ENCODE measurements around the gene PRORP.
"Not testable (repeated sequence)": the region's sequence is repeated elsewhere in the genome, so short reads cannot be mapped to it uniquely, and the experiment has no call there.

Gene PRORP

DNA sequence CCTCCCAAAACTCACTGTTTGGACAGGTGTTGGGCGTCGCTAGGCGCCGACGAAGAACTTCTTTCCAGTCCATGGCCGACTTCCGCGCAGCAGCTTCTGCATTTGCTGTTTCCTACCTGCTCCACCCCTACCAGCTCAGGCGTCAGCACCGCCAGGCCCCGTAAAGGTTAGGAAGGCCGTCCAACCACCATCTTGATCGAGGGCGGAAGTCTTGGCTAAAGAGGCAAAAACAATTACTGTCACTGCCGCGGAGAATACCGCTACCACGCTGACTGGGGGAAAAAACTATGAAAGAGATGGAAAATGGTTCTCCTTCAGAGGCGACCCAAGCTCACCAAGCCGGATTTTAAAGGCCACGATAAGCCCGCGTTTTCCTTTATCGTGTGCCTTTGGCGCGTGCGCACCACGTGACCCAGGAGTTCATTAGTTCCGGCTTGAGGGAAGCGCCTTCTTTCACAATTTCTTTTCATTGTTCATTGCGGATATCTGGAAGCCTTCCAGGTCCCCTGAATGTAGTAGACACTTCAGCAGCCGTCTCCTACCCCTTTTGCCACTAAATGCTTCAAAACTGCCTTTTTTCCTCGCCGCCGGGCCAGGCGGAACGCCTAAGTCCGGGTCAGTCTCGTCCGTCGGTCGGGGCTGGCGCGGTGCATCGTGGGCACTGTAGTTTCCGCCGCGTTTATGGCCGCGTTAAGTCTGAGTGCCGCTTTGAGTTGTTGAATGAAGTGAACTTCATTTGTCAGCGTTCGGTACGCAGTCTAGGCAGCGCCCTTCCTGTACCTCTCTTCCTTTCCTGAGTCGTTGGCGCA is at the start of gene PRORP, which contains the start of gene PPP2R3C:
Gene PRORP, plus strand, starts transcription at position 666 of the 809 bp plus-strand sequence. CDS start 694 bp downstream, outside the sequence.
Gene PPP2R3C, minus strand, starts transcription at position 104 of the 809 bp plus-strand sequence. Its CDS starts 31 bp downstream, at position 73.
- peak; percentile 91 for DNase-seq (ENCODE audit: low spot score)

DNA sequence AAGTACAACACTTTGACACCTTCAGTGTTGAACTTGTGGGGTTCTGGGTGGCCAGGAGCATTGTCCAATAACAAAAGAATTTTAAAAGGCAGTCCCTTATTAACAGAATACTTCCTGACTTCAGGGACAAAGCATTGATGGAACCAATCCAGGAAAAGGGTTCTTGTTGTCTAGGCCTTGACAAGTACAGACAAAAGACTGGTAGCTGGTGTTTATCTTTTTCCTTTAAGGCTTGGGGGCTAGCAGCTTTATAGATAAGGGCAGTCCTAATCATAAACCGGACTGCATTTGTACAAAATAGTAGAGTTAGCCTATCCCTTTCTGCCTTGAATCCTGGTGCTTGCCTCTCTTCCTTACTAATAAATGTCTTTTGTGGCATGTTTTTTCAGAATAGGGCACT is 48.9 kb upstream of the PRORP start:
- DNase-seq (ENCODE audit: low spot score): no peak

DNA sequence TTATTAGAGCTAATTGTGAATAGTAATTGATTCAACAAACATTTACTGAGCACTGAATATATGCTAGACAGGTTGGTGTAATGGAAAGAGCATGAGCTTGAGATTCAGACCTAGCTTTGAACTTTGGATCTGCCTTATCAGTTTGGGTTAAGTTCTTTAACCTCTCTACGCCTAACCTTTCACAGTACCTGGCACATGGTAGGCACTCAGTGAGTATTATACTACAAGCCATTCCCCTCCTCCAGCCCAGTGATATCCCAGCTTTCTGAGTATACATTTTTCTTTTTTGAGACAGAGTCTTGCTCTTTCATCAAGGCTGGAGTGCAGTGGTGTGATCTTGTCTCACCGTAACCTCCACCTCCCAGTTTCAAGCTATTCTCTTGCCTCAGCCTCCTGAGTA is 44.3 kb upstream of the PRORP start:
- DNase-seq (ENCODE audit: low spot score): no peak

DNA sequence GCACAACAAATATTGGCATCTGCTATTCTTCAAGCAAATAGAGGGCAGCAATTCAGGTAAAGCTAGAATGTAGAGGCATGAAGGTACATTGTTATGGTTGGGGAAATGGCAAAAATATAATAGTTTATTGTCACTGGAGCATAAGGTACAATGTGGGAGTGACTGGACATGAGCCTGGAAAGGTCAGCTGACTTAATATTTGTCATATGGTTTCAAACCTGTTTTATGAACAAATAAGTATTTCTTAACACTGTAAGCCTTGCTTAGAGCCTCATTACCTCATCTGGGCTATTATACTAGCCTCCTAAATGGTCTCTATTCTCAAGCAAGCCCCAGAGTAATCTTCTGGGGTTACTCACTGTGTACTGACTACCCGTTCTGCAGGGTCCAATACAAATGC is 42.6 kb upstream of the PRORP start:
- DNase-seq (ENCODE audit: low spot score): no peak

DNA sequence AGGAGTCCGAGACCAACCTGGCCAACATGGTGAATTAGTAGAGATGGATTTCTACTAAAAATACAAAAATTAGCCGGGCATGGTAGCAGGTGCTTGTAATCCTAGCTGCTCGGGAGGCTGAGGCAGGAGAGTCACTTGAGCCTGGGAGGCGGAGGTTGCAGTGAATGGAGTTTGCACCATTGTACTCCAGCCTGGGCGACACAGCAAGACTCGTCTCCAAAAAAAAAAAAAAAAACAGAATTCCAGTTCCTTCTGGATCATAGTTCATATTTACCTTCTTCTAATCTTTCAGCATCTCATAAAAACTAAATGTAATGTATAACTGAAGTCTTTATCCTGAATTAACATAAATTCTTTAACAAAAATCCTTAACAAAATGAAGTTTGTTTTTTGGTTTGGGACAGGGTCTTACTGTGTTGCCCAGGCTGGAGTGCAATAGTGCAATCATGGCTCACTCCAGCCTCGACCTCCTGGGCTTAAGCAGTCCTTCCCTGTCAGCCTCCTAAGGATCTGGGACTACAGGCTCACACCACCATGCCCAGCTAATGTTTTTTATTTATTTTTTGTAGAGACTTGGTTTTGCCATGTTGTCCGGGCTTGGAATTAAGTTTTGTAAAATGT is 38.7 kb upstream of the PRORP start:
- DNase-seq (ENCODE audit: low spot score): no peak

DNA sequence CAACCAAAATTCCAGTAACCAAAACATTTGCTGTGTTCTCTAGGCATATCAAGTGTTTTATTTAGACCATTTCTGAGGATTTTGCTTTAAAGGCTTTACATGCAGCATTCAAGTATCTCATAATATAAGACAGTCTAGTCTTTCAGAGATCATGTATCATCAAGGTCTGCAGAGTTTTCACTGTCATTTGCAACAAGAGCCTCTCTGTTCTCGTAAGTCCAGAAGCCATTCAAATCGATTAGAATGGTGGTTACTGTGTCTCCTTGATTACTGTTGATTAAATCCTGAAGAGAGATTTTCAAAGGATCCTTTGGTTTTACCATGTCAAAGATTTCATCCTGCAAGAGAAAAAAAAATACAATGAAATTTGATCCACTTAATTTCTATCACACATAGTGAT is 36.9 kb upstream of the PRORP start:
- no peak for DNase-seq (ENCODE audit: low spot score)

DNA sequence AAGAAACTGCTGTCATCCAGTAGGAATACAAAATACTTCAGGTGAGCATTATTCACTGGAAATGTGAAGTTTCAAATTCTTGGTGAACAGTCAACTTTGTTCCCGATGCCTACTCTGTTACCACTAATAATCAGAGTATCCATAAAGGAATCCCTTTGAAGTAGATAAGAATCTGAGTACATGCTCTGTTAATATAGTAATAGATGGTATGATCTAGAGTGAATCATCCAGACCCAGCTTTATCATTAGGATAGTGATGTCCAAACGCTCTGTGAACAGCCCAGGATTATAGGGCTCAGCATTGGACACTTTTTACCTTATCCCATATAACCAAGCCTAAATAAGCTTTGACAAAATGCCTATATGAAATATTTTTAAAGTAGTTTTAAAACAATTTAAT is 33.8 kb upstream of the PRORP start:
- DNase-seq (ENCODE audit: low spot score): no peak

DNA sequence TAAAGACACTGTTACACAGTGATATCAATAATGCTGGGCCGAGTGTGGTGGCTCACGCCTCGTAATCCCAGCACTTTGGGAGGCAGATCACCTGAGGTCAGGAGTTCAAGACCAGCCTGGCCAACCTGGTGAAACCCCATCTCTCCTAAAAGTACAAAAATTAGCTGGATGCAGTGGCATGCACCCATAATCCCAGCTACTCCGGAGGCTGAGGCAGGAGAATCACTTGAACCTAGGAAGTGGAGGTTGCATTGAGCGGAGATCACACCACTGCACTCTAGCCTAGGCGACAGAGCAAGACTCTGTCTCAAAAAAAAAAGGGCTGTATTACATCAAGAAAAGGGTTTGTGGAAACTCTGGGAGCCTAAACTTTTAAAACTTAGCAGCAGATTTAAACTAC is 27.7 kb upstream of the PRORP start:
- not testable (repeated sequence) for DNase-seq (ENCODE audit: low spot score)

DNA sequence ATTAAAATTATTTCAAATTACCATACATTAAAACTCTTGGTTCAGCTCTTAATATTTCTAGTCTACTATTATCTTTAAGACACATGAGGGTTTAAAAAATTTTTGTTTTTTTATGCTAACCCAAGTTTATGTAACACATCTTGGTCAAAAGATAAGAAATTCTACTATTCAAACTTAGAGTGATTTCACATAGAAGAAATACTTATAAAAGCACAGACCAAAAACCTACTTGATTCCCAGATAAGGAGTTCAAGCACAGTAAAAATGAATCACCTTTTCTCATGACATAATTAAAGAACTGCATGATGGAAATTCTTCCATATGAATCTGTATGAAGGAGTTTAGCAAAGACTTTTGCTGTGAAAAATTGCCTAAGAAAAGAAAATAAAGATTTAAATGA is 14.5 kb upstream of the PRORP start:
- no peak for DNase-seq (ENCODE audit: low spot score)

DNA sequence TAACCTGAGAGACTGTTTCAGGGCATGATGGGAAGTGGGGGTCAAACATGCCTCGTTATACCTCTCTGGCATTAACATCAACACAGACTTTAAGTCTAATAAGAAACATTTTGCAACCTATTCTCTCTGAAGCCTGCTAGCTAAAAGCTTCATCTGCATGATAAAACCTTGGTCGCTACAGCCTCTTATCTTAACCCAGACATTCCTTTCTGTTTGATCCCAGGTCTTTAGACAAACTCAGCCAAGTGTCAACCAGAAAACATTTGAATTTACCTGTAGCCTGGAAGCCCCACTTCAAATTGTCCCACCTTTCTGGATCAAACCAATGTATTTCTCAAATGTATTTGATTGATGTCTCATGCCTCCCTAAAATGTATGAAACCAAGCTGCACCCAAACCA is 9.7 kb upstream of the PRORP start:
- DNase-seq (ENCODE audit: low spot score): no peak

DNA sequence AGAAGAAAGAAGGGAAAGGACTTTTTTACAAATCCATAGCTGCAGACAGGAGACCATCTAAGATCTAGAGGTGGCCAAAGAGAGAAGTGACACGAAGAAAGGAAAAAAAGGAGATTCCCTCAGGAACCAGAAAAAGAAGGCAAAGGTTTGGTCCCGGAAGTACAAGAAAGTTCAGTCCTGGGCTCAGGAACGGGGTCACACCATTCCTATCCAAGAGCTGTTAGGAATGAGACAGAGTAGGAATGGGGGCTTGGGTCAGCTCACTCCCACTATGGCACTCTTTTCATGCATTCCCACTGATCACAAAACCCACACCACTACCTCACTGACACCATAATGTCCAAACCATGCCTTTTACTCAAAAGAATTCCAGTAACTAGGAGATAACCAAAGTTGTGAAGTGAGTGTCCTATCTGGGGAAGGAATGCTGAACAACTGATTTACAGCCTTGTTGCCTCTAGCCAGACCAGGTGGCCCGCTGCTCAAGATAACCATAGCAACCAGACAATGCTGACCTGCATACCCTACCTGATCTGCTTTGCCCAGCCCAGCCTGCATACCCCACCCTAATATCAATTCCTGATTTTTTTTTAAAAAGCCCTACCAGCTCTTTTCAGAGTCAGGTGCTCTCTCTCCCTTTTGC is 8.9 kb upstream of the PRORP start:
- no peak for DNase-seq (ENCODE audit: low spot score)

DNA sequence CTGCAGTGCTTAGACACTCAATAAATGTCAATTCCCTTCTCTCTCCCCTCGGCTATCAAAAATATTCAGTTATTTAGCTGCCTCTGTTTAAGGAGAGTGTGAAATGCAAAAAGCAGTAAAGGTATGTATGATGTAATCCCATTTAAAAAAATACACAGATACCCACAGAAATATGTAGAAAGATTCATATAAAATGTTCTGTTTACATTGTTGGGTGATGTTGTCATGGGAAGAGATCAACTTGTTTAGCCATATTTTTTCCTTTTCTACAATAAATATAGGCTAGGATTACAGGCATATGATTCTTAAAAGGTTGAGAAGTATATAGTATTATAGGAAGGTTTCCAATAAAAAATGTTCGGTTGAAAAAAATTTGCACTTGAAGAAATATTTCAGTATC is 8.3 kb upstream of the PRORP start:
- DNase-seq (ENCODE audit: low spot score): no peak

DNA sequence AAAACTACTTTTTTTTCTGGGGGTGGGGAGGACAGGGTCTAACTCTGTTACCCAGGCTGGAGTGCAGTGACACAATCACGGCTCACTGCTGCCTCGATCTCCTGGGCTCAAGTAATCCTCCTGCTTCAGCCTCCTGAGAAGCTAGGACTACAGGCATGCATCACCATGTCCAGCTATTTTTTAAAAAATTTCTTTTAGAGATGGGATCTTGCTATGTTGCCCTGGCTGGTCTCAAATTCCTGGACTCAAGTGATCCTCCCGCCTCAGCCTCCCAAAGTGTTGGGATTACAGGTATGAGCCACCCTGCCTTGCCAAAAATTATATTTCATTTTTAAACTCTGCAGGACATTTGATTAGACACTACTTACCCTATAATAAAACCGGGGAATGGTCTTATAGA is 6.1 kb upstream of the PRORP start:
- no peak for DNase-seq (ENCODE audit: low spot score)

DNA sequence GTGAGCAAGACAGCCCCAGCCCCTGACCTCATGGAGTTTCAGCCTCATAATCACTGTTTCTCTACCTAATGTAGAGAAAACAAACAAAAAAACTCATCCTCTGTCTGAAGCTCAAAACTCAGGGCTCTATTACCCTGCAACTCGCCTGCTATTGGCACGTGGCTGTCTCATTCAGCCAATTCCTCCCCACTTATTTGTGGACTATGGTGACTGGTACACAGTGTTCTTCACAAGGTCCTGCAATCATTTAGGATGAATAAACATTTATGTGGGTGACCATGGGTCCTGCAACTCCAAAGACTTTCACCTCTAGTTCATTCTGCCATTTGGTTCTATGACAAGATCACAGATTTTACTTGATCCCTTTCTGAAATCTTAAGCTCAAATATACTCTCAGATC is 5.2 kb upstream of the PRORP start:
- DNase-seq (ENCODE audit: low spot score): no peak

DNA sequence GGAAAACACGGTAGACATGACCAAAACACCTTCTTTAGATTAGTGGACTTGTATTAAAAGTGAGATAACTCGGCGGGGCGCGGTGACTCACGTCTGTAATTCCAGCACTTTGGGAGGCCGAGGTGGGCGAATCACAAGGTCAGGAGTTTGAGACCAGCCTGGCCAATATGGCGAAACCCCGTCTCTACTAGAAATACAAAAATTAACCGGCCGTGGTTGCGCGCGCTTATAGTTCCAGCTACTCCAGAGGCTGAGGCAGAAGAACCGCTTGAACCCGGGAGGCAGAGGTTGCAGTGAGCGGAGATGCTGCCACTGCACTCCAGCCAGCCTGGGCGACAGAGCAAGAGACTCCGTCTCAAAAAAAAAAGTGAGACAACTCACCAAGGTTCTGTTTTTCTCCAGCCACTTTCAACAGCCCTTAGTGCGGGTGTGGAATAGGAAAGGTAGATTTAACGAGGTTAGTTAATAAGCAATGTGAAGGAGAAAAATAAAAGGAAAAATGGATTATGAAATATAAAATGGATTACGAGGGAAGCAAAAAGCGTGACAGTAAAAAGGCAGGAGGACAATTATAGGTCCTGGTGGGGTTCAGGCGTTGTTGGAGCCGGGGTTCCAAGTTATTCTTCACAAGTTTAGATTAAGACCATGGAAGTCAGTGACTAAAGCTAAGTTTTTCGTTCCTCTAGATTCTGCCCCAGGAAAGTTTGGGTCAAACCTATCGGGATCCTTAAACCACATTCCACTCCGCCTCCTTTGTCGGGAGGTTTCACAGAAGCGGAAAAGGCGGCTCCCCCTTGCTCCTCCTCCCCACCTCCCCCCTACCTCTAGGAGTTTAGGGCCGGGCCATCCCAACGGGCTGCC is 1.1 kb upstream of the PRORP start:
- DNase-seq (ENCODE audit: low spot score): no peak

DNA sequence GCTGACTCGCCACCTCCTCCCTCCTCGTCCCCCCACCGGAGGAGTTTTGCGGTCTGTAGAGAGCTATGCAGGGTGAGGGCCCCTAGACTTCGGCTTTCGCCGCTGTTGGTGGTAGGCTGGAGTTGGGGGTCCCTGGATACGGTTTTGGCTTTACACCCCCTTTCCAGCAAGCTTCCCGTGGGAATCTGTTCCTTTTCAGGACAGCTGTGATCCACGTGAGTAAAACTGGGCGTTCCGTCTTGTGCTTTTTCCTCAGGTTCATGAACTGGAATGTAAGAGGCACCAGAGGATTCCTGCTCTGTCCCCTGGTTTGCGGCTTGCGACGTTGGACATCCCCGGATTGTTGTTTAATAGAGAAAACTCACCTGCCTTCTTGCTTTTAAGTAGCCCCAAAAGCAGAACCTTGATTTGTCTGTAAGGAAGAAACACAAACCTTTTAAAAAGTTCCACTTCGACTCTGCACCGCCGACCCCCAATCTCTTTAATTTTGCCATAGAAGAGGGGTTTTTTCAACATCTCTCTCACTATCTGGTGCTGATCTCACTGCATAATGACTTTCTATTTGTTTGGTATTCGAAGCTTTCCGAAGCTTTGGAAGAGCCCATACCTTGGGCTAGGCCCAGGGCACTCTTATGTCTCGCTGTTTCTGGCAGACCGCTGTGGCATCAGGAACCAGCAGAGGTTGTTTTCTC is 490 bp downstream of the PRORP start:
- DNase-seq (ENCODE audit: low spot score): peak; percentile 12

DNA sequence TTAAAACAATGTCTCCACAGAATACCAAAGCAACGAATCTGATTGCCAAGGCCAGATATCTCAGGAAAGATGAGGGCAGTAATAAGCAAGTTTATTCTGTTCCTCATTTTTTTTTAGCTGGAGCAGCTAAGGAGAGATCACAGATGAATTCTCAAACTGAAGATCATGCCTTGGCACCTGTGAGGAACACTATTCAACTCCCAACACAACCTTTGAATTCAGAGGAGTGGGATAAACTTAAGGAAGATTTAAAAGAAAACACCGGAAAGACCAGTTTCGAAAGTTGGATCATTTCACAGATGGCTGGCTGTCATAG is 994 bp downstream of the PRORP start:
- no peak for DNase-seq (ENCODE audit: low spot score)

DNA sequence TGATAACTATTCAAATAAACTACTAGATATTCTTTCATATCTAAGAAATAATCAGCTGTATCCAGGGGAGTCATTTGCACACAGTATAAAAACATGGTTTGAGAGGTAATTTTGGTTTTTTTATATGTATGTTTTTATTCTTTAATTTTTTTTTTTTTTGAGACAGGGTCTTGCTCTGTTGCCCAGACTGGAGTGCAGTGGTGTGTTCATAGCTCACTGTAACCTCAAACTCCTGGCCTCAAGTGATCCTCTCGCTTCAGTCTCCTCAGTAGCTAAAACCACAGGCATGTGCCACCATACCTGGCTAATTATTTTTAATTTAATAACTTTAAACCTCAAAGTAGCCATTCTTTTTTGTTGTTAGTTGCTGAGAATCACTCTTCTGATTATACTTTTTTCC is 1.8 kb downstream of the PRORP start:
- DNase-seq (ENCODE audit: low spot score): no peak

DNA sequence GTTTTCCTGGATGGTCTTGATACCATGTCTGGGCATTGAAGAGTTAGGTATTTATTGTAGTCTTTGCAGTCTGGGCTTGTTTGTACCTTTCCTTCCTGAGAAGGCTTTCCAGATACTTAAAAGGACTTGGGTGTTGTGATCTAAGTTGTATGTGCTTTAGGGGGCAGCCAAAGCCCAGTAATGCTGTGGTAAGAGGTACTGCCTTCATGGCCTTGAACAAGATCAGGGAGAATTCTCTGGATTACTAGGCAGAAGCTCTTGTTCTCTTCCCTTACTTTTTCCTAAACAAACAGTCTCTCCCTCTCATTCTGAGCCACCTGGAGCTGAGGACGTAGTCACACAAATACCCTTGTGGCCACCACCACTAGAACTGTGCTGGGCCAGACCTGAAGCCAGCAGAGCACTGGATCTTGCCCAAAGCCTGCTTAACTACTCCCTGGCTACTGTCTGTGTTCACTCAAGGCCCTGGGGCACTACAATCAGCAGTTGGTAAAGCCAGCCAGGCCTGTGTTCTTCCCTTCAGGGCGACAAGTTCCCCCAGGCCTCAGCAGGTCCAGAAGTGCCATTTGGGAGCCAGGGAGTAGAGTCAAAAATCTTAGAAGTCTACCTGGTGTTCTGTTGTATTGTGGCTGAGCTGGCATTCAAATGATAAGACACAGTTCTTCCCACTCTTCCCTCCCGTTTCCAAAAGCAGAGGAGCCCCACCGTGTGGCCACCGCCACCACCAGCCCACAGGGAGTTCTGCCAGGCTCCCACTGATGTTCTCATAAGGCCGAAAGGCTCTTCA is 11.4 kb downstream of the PRORP start:
- DNase-seq (ENCODE audit: low spot score): no peak

DNA sequence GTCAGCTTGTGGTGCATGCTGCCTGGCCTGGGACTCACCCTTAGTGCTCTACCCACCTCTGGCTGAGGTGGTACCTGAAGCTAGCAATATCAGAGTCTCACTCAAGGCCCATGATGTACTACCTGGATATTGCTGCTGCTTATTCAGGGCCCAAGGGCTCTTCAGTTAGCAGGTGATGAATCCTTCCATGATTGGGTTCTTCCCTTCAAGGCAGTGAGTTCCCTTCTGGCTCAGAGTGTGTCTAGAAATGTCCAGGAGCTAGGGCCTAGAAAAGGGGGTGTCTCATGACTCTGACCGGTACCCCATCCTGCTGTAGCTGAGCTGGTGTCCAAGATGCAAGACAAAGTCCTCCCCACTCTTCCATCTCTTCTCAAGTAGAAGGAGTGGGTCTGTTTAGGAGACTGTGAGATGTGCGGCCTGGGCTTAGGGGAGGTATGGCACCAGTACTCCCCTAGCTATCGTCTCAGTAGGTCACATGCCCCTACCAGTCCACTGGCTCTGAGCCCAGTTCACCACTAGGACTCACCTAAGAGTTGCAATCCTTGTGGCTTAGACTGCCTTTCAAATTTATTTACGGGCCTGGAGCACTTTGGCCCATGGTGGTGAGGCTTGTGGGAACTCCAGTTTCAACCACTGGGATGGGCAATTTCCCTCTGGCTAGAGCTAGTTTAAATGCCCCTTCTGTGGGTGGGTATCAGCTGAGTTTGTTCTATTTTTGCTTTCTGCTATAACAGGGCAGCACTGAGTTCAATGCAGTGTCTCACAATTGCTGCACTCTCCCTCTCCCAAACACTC is 12.2 kb downstream of the PRORP start:
- DNase-seq (ENCODE audit: low spot score): no peak

Data from CD4-positive, alpha-beta T cell treated with Interleukin-15 for 4 hours (primary cell).